HG03095 (cell line): ENCODE measurements around the gene GDI2.
"Not testable (repeated sequence)": the region's sequence is repeated elsewhere in the genome, so short reads cannot be mapped to it uniquely, and the experiment has no call there.

Experiments used
- ATAC-seq: cut with Tn5 transposase; IDR thresholded peaks from one replicate; pipeline ENCODE4 v1.9.1; 2021; ENCODE audit warnings: moderate library complexity; ENCODE audit not compliant: unreplicated experiment

GDI2 gene

DNA sequence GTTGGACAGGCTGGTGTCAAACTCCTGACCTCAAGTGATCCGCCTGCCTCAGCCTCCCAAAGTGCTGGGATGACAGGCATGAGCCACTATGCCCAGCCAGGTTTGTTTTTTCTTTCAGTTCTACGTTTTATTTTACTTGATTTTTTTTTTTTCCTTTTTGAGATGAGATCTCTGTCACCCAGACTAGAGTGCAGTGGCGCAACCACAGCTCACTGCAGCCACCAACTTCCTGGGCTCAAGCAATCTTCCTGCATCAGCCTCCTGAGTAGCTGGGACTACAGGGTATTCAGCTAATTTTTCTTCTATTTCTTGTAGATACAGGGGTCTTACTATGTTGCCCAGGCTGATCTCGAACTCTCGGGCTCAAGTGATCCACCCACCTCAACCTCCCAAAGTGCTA, 24.3 kb downstream of the GDI2 start:
- ATAC-seq = no peak

DNA sequence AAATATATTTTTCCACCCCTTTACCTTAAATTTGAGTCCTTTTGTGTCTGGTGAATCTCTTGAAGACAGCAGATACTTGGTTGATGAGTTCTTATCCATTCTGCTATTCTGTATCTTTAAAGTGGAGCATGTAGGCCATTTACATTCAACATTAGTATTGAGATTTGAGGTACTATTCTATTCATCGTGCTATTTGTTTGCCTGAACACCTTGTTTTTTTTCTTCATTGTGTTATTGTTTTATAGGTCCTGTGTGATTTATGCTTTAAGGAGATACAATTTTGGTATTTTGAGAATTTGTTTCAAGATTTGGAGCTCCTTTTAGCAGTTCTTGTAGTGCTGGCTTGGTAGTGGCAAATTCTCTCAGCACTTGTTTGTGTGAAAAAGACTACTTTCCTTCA, 29.9 kb downstream of the GDI2 start:
- no peak for ATAC-seq

DNA sequence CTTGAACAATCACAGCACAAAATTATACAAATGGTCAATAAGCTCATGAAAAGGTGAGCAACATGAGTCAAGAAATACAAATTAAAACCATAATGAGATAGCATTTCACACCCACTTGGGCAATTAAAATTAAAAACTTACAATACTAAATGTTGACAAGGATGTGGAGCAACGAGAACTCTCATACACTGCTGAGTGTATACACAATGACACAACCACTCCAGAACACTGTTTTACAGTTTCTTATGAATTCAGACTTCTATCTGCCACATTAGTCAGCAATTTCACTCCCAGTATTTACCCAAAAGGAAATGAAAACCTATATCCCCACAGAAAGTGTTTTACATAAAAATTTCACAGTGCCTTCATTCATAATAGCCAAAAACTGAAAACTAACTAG, 31.1 kb downstream of the GDI2 start:
- ATAC-seq = no peak

DNA sequence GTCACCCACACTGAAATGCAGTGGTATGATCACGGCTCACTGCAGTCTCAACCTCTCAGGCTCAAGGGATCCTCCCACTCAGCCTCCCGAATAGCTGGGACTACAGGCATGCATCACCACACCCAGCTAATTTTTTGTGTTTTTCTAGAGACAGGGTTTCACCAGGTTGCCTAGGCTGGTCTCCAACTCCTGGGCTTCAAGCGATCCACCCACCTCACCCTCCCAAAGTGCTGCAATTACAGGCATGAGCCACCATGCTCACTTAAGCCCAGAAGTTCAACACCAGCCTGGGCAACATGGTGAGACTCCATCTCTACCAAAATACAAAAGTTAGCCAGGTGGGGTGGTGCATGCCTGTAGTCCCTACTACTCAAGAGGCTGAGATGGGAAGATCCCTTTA, 33.5 kb downstream of the GDI2 start:
- no peak for ATAC-seq

DNA sequence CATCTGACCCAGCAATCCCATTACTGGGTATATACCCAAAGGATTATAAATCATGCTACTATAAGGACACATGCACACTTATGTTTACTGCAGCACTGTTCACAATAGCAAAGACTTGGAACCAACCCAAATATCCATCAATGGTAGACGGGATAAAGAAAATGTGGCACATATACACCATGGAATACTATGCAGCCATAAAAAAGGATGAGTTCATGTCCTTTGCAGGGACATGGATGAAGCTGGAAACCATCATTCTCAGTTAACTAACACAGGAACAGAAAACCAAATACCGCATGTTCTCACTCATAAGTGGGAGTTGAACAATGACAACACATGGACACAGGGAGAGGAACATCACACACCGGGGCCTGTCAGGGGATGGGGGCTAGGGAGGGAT, 35.5 kb downstream of the GDI2 start:
- not testable (repeated sequence) for ATAC-seq

DNA sequence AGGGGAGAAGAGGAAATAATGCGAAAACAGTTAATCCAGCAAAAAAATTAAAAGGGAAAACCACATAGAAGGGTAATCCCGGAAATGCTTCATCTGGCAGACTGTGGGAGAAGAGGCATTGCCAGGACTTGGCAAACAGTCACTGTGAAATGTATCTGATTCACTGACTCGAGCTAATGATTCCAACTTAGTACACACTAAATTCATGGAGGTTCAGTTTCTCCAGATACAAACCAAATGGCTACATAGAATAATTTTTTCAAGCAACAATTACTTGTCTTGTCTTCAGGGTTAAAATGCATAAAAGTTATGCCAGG, 36.4 kb downstream of the GDI2 start:
- ATAC-seq = no peak

DNA sequence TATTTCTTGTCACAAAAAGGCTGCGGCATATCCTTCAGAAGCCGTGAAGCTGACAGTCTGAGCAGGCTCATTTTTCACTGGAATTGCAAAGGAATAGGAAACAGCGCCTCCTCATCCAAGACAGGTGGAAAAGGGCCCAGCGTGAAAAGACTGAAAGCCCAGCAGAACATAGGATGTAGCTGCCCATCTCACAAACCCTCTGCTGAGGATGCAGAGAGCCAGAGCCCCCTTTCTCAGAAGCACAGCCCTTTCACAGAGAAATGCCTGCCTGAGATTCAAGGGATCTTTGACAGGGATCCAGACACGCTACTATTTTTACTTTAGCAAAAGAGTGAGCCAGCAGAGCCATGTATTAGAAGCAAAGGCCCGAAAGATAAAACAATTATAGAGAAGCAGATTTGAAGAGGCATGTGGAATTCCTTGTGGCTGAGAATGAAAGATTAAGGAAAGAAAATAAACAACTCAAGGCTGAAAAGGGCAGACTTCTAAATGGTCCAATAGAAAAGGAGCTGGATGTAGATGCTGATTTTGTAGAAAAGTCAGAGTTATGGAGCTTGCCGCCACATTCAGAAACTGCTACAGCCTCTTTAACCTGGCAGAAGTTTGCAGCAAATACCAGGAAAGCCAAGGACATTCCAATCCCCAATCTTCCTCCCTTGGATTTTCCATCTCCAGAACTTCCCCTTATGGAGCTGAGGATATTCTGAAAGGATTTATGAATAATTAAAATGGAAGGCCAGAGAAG, 36.9 kb downstream of the GDI2 start:
- no peak for ATAC-seq

DNA sequence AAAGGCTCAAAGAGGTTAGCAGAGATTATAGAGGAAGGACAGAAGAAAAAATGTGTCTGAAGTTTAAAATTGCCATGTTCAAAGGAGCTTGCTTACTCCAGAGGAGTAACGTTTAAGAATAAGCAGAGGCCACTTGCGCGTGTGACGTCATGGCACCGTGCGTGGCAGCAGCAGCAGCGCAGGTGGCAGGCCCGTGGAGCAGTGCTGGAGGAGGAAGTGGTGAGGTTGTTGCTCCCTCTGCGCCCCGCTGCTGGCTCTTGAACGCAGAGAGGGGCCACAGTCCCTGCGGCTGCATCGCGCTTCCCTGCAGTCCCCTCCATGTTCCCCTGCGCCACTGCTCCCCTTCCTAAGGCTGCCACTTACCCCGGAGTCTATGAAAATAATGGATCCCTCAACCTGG, 37.5 kb downstream of the GDI2 start:
- ATAC-seq = no peak

DNA sequence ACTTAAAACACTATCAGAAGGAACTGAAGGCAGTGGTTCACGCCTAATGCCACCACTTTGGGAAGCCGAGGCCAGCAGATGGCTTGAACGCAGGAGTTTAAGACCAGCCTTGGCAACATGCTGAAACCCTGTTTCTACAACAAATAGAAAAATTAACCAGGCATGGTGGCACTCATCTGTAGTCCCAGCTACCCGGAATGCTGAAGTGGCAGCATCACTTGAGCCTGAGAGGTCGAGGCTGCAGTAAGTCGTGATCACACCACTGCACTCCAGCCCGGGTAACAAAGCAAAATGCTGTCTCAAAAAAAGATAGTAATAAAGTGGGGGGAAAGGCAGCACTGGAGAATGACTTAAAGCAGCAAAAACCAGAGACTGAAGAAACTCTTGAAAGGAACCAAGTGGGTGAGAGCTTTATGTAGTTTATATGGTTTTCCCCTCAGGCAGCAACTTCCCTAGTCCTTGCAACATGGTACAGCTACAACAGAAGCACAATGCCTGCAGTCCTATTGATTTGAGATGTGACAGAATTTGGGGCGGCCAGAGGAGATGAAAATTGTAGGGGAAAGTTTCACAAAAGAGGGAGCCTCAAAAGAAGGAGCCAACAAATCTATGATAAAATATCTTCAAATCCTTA, 38.1 kb downstream of the GDI2 start:
- ATAC-seq = no peak

DNA sequence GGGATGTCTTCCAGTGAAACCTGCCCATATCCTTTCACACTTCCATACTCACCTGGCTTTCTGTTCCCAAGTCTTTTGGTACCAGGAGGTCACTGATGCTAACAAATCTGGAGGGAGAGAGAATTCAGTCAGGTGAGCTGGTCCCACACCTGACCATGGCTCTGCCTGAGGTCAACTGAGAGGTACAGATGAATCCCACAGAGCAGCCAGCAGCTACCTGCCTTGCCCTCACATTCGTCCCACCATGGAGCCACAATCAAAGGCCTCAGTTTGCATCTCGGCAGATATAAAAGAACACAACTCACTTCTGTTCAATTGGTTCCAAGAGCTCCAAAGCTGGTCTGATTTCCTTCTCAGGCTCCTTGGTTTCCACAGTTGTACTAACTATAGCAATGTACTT, 47.0 kb downstream of the GDI2 start:
- ATAC-seq = no peak

DNA sequence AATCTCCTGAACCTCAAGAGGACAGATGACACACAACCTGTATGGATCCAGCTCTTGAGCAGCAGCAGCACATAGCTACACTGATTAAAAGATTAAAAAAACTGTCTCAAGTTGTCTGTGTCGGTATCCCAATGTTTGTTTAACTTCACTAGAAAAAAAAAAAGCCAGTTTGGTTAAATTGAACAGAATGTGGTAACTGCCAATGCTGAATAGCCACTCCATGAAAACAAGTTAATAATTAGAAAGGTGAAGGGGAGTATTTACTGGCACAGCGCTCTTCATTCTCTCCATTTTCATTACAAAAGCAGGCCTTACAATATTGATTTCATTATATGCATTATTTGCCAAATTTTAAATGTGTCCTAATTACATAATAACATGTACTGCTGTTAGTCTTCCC, 47.6 kb downstream of the GDI2 start:
- ATAC-seq = no peak

DNA sequence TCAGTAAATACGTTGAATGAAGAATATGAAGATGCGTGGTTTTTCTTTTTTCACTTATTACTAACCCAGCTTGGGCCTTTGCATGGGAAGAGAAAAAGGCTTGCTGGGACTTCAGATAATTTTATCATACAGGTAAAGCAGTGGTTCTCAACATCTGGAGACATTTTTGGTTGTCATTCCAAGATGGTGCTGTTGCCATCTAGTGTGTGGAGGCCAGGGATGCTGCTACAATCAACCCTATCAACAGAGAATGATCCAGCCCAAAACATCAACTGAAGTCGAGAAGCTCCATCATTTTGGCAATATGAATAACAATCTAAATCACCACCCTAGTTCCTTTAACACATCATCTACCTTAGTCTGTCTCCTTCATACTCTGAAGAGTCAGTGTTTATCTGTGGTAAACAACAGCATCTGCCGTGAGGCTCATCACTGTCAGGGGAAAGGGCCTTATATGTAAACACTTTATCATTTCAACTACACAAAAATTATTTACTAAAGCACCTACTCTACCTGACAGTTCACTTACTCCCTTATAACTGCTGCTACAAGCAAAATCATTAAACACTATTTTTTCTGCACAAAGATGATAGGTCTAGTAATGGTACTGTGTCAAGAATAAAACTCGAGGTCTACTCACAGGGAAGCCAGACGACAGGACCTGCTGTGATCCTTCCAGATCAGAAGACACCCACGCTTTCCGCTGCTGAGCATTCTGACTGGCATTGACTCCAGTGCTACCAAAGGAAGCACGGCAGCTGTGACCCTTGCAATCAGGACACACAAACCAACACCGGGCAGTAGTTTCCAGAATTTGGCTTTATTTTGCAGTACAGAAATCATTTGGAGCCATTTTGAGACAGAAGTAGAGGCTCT, 48.6 kb downstream of the GDI2 start:
- no peak for ATAC-seq

DNA sequence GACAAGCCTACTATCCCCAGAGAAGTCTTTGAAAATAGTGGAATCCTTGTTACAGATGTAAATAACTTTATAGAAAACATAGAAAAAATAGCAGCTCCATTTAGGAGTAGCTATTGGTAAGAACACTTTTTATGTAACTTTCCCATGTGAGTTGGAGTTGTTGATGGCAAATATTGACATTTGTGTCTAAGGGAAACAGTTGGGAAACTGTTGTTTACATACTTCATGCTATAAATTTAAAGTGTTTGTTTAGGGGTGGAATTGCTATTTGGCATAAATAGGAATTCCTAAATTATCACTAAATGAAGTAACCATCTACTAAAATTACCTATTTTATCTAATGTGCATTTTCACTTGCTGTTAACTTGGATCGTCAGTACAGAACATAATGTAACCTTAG, 50.7 kb downstream of the GDI2 start:
- no peak for ATAC-seq

DNA sequence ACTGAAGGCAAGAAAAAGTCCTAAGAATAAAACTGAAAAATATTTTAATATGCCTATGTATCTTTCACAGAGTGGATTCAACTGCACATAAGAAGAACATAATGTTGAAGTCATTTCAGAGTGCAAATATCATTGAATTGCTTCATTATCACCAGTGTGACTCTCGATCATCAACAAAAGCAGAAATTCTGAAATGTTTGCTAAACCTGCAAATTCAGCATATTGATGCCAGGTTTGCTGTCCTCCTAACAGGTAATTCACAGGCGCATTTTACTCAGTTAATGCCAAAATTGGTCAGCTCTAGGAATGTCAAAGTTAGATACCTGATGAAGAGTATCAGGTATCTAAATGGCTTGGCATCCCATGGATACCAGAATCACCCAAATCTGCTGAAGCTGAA, 52.0 kb downstream of the GDI2 start:
- no peak for ATAC-seq

DNA sequence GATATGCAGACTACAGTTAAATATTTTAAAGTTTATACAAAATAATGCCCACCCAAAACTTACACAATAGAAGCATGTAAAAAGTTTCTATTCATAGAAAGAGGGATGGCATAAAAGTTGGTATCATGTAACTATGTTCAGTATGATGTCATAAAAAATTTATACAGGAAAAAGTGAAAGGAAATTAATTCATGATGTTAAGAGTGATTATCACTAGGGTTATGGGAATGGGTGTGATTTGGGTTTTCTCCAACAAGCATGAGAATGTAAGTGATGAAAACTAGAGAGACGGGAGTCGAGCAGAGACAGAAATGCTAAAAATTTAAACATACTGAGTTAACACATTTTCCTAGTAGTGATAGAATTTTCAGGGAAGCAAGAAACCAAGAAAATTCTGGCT, 52.7 kb downstream of the GDI2 start:
- ATAC-seq = no peak

DNA sequence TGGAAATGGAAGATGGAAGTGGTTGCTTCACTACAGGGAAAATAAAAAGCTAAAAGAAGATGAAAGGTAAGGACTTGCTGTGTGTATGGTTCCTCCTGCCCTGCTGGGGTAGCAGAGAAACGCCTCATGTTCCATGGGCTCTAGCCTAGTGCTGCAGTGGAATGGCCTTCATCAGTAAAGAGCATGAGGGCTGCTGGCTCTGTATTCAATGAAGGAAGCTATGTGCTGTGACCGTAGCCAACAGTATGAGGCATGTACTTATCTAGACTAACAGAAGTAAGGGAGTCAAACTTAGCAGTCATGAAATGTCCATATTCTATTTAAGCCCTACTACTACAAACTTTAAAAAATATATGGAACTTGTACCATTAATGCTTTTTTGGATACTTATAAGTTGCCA, 54.3 kb downstream of the GDI2 start:
- no peak for ATAC-seq

DNA sequence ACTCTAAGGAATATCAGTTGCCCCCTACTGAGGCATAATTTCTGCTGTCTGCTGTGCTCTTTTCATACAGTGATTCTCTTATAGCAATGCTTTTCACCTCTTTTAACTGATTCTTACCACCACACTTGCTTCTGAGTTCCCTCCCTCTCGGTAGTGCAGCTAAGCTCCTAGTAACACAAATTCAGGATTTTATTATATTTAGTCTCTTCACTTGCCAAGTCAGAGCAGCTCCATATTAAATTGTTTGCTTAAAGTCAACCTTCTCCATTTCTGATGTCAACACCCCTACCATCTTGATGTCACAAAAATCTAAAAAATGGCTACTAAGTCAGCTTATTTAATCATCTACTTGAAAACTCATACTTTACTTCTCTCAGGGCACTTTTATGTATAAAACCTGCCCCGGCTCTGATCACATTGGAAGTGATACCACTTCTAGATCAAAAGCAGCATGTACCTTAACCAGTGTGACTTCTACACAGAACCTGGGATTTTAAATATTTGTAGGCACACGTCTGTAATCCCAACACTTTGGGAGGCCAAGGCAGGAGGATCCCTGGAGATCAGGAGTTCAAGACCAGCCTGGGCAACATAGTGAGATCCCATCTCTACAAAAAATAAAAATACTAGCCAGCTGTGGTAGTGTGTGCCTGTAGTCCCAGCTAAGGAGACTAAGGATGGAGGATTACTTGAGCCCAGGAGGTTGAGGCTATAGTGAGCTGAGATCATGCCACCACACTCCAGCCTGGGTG, 55.3 kb downstream of the GDI2 start:
- ATAC-seq = no peak

DNA sequence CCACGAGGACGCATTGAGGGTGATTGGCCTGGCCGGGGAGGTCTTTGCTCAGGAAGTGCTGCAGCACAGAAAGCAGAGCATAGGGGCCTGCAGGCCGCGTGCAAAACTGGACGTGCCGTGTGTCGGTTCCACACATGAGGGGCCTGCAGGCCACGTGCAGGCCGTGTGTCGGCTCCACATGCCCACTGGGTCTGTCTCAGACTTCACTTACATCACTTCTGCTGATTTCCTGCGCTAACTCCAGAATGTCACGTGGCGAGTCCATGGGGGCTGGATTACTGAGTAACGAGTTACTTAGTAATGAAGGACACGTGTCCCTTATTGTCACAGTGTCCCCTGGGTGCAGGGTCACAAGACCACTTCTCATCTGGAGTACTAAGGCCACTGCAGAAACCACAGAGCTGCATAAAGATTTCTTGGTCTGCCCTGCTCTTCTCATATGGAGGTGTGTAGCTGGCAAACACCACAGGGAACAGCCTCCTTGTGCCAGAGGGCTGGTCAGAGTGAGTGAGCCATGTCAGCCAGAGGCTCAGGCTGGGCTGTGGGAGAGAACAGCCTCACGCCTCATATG, 60.8 kb downstream of the GDI2 start:
- ATAC-seq = no peak

DNA sequence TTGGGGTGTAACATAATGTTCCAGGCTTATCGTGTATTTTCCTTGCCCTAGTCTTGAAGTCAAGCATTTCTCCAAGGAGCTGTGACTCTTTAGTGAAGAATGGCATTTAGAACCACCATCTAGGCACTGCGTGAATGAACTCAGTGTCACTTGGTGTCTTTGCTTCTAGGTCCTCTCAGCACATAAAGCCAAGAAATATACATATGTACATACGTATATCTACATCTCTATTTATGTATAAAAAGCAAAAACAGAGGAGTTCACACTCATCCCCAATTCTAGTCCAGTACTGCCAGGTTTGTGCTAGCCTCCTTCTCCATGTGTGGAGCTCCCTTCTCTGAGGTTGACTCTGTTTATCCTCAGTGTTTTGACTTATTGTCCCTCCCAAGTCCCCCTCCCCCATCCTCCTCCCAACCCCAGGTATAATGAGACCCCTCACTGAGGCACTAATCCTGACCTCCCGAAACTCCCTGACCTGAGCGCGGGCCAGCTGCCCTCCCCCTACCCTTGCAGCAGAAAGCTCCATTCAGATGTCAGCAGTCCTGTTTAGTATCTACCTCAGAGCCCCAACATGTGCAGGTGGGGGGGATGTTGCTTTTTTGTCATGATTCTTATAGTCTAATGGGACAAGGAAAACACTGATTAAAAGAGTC, 61.5 kb downstream of the GDI2 start:
- no peak for ATAC-seq

DNA sequence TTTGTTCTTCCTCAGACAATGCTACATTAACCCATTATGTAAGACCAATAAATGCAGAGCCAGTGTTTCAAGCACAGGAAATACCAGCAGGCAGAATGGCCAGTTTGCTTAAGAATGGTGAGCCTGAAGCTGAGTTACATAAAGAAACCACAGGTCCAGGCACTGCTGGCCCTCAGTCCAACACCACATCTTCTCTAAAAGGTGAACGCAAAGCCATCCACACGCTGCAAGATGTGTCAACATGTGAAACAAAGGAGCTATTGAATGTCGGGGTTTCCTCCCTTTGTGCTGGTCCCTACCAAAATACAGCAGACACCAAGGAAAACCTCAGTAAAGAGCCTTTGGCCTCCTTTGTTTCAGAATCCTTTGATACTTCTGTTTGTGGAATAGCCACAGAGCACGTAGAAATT, 64.8 kb downstream of the GDI2 start:
- ATAC-seq = no peak

DNA sequence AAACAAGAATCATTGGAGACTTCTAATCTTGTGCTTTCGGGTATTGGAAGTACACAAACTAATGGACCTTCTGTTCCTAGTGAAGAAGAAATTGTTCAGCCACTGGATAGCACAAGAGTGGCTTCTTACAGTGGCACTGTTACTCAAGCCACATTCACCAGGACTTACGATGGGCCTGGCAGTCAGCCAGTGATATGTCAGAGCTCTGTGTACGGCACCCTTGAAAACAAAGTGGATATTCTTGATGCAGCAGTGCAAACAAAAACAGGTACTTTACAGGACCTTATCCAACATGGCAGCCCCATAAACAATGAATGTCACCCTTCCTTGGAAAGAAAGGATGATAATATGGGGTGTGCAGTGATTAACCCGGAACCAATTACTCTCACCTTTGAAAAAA, 67.0 kb downstream of the GDI2 start:
- no peak for ATAC-seq
